B cell (primary cell): ENCODE measurements around the gene CST7. TPM values are rescaled to one million over a fixed set of nuclear protein-coding genes. Genes with fewer than 3 reads are reported as not detected.
"Not testable (repeated sequence)": the region's sequence is repeated elsewhere in the genome, so short reads cannot be mapped to it uniquely, and the experiment has no call there.

ENCODE experiments used
- ATAC-seq: fragments of 200-7000 bp; cut with Tn5 transposase; one replicate; pipeline ENCODE4 v1.10.0; 2021; ENCODE audit warnings: low read depth, mild to moderate bottlenecking, moderate number of reproducible peaks, moderate library complexity
- CTCF ChIA-PET: fragments of 350-600 bp; sonication (Branson Sonifier 250); formaldehyde crosslinking; loops from one replicate; lab custom pipeline; 2021; ENCODE audit warnings: antibody characterized with exemption, inconsistent platforms; lab: Charles Lee
- POLR2A ChIA-PET: fragments of 350-600 bp; sonication (Branson Sonifier 250); formaldehyde crosslinking; loops from one replicate; lab custom pipeline; 2021; ENCODE audit warnings: antibody characterized with exemption; lab: Charles Lee
- DNase-seq: peaks from one replicate; pipeline ENCODE4 v3.0.0; 2013
- H2AFZ ChIP-seq: 2 replicates; pipeline ENCODE4 v1.6.1; 2012; ENCODE audit warnings: mild to moderate bottlenecking, low read depth, low read length; ENCODE audit not compliant: insufficient read depth, poor library complexity, severe bottlenecking
- H3K27ac ChIP-seq, 2 donors: 1 replicate in 1 of 2; 2 replicates in 1 of 2; pipeline ENCODE4 v1.5.1; 2012 to 2013; ENCODE audit warnings: low read length in 2 of 2, mild to moderate bottlenecking in 2 of 2, moderate library complexity in 1 of 2
- H3K27me3 ChIP-seq, 4 experiments: fragments of 200-600 bp in 1 of 4; sonication (generic) in 1 of 4; replicated peaks in 1 of 4; 1 replicate in 2 of 4; 2 replicates in 2 of 4; pipeline versions ENCODE4 v1.6.1 to v1.7.0; 2013 to 2016; ENCODE audit warnings: low read length in 3 of 4, mild to moderate bottlenecking in 2 of 4, mixed read lengths in 1 of 4, moderate library complexity in 1 of 4; ENCODE audit not compliant: insufficient read depth in 4 of 4, control insufficient read depth in 3 of 4; ENCODE audit errors: control extremely low read depth in 1 of 4
- H3K36me3 ChIP-seq, 2 experiments: replicated peaks in 1 of 2; 1 replicate in 1 of 2; 2 replicates in 1 of 2; pipeline versions ENCODE4 v1.6.1 to v1.7.1; 2013; ENCODE audit warnings: low read length in 1 of 2; ENCODE audit not compliant: insufficient read depth in 2 of 2, control insufficient read depth in 1 of 2; ENCODE audit errors: control extremely low read depth in 1 of 2, extremely low read depth in 1 of 2
- H3K4me1 ChIP-seq, 2 donors: fragments of 200-600 bp in 1 of 2; sonication (generic) in 1 of 2; 1 replicate in 1 of 2; 2 replicates in 1 of 2; pipeline versions ENCODE4 v1.5.1 to v1.6.1; 2013 to 2017; ENCODE audit warnings: low read length in 2 of 2; ENCODE audit not compliant: control insufficient read depth in 2 of 2, insufficient read depth in 2 of 2
- H3K4me2 ChIP-seq: replicated peaks from 2 replicates; pipeline ENCODE3; 2012; ENCODE audit warnings: mild to moderate bottlenecking, low read depth, low read length; ENCODE audit not compliant: poor library complexity, severe bottlenecking
- H3K4me3 ChIP-seq, 5 experiments: fragments of 200-600 bp in 1 of 5; sonication (generic) in 1 of 5; 1 replicate in 3 of 5; 2 replicates in 2 of 5; pipeline versions ENCODE4 v1.5.1 to v1.7.0; 2011 to 2016; ENCODE audit warnings: low read length in 4 of 5, mild to moderate bottlenecking in 4 of 5, low read depth in 2 of 5, control low read depth in 1 of 5, moderate library complexity in 1 of 5; ENCODE audit not compliant: insufficient read depth in 1 of 5; ENCODE audit errors: control extremely low read depth in 1 of 5, extremely low read depth in 1 of 5
- H3K79me2 ChIP-seq: fragments of 200-600 bp; sonication (generic); one replicate; pipeline ENCODE4 v1.6.0; 2016; ENCODE audit warnings: low read length; ENCODE audit not compliant: control insufficient read depth, insufficient read depth
- H3K9ac ChIP-seq: fragments of 200-600 bp; sonication (generic); 2 replicates; pipeline ENCODE4 v1.6.1; 2017; ENCODE audit warnings: mild to moderate bottlenecking, low read length, moderate library complexity
- H3K9me3 ChIP-seq, 3 donors: one replicate each; pipeline versions ENCODE4 v1.6.1 to v1.7.1; 2013; ENCODE audit warnings: low read length in 2 of 3; ENCODE audit not compliant: control insufficient read depth in 2 of 3, insufficient read depth in 1 of 3; ENCODE audit errors: control extremely low read depth in 1 of 3
- H4K20me1 ChIP-seq: 2 replicates; pipeline ENCODE4 v1.6.0; 2012; ENCODE audit warnings: mild to moderate bottlenecking, low read length; ENCODE audit not compliant: insufficient read depth, control insufficient read depth, poor library complexity, severe bottlenecking
- H3K27ac Mint-ChIP-seq: one replicate; pipeline ENCODE4 v1.8.0; 2021; ENCODE audit warnings: mixed read lengths
- H3K27me3 Mint-ChIP-seq: one replicate; pipeline ENCODE4 v1.8.0; 2021; ENCODE audit warnings: mixed read lengths
- H3K4me1 Mint-ChIP-seq: one replicate; pipeline ENCODE4 v1.8.0; 2021; ENCODE audit warnings: mixed read lengths
- H3K4me3 Mint-ChIP-seq: one replicate; pipeline ENCODE4 v1.8.0; 2021; ENCODE audit warnings: mixed read lengths
- H3K9me3 Mint-ChIP-seq: one replicate; pipeline ENCODE4 v1.8.0; 2022; ENCODE audit warnings: mixed read lengths; ENCODE audit not compliant: insufficient read depth
- EZH2 ChIP-seq: IDR thresholded peaks from 2 replicates; pipeline ENCODE4 v1.6.1; 2012; ENCODE audit warnings: borderline replicate concordance, low read depth, mild to moderate bottlenecking, moderate library complexity, low read length; ENCODE audit not compliant: insufficient read depth, poor library complexity, severe bottlenecking
- WGBS: methylation state at CpG from one replicate; pipeline ENCODE4 v1.1.5; 2013; ENCODE audit warnings: missing lambda C conversion rate; ENCODE audit not compliant: insufficient coverage; 5-methylcytosine and 5-hydroxymethylcytosine counted together
- intact Hi-C: fragments of 100-400 bp; cut with micrococcal nuclease; formaldehyde crosslinking; loops from one replicate; pipeline ENCODE4 v1.10.0; 2022
- polyA plus RNA-seq: library from polyadenylated mRNA; depleted of rRNA; stranded (reverse); fragments of >200 nt; gene quantifications from 2 replicates; pipeline ENCODE4 v1.2.3, GENCODE V29; 2012
- total RNA-seq, 2 donors: library from RNA; stranded (reverse); fragments of 120-200 nt in 1 of 2; gene quantifications; 1 replicate in 1 of 2; 2 replicates in 1 of 2; pipeline versions ENCODE4 v1.2.3 to v1.2.4, GENCODE V29; 2013 to 2022
- TF ChIP-seq, protein P1 (sequence below): fragments of 200-600 bp; IDR thresholded peaks from one replicate; pipeline ENCODE4 v1.8.0; 2022; ENCODE audit warnings: antibody characterized with exemption, mild to moderate bottlenecking

Gene CST7
- total and polyA plus RNA-seq, 2 donors (not counting 1 experiment from before 2014, with no cell fraction given), result 0.94 to 3.4 TPM

DNA sequence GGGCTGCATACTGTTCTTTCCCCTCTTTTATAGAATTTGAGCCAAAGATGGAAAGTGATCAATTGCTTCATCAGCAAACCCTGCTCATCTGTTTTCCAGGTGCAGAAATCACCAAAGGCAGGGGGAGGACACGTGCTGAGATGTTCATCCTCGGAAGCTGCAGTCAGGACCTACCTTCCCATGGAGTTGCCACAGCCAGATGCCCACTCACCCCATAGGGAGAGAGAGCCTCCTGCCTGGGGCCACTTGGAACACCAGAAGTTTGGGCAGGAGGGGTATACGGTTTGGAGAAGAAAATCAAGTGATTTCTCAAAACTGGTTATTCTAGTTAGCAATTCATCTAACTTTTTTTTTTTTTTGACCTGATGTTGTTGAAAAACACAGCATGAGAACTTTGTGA is 5.3 kb upstream of the CST7 start:
- H3K27ac ChIP-seq, result no peak overlapping the region
- H3K9me3 Mint-ChIP-seq, result peaks cover 26% of the 10 kb centered on the region
- no peak overlapping the region for H3K27ac Mint-ChIP-seq
- DNase-seq (no peak), ATAC-seq (no peak)
- H3K4me3 ChIP-seq, result no peak overlapping the region
- H3K27me3 Mint-ChIP-seq, result peaks cover 22% of the 10 kb centered on the region
- no peak overlapping the region for H3K9ac ChIP-seq
- peaks cover 0 to 12% (median 0%) of the 10 kb centered on the region in 3 donors for H3K9me3 ChIP-seq
- no peaks in the 10 kb centered on the region for H3K4me1 ChIP-seq
- H2AFZ ChIP-seq, result no peak overlapping the region
- ChIA-PET CTCF (no interaction called here), POLR2A (no interaction called here)
- H3K36me3 ChIP-seq, result no peaks in the 10 kb centered on the region
- H3K4me1 Mint-ChIP-seq, result no peaks in the 10 kb centered on the region
- H3K27me3 ChIP-seq, result peaks cover 0 to 2% (median 0%) of the 10 kb centered on the region in 4 experiments
- intact Hi-C loops, result no loop called here
- no peak for TF ChIP-seq EZH2
- TF ChIP-seq, protein P1, sequence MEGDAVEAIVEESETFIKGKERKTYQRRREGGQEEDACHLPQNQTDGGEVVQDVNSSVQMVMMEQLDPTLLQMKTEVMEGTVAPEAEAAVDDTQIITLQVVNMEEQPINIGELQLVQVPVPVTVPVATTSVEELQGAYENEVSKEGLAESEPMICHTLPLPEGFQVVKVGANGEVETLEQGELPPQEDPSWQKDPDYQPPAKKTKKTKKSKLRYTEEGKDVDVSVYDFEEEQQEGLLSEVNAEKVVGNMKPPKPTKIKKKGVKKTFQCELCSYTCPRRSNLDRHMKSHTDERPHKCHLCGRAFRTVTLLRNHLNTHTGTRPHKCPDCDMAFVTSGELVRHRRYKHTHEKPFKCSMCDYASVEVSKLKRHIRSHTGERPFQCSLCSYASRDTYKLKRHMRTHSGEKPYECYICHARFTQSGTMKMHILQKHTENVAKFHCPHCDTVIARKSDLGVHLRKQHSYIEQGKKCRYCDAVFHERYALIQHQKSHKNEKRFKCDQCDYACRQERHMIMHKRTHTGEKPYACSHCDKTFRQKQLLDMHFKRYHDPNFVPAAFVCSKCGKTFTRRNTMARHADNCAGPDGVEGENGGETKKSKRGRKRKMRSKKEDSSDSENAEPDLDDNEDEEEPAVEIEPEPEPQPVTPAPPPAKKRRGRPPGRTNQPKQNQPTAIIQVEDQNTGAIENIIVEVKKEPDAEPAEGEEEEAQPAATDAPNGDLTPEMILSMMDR, result no peak
- no peaks in the 10 kb centered on the region for H4K20me1 ChIP-seq
- no peaks in the 10 kb centered on the region for H3K79me2 ChIP-seq
- no peak overlapping the region for H3K4me2 ChIP-seq
- no peak overlapping the region for H3K4me3 Mint-ChIP-seq
- WGBS, result 83% methylated on average over 1 of the region's 3 CpGs

DNA sequence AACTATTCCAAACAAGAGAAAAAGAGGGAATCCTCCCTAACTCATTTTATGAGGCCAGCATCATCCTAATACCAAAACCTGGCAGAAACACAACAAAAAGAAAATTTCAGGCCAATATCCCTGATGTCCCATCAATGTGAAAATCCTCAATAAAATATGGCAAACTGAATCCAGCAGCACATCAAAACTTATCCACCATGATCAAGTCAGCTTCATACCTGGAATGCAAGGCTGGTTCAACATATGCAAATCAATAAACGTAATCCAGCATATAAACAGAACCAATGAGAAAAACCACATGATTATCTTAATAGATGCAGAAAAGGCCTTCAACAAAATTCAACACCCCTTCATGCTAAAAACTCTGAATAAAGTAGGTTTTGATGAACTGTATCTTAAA is 2.7 kb upstream of the CST7 start:
- H4K20me1 ChIP-seq, H3K4me2 ChIP-seq, H3K9ac ChIP-seq, DNase-seq, POLR2A ChIA-PET, H3K27ac Mint-ChIP-seq, H3K4me3 ChIP-seq, H3K27ac ChIP-seq, intact Hi-C loops, CTCF ChIA-PET, H3K4me3 Mint-ChIP-seq, H3K4me1 ChIP-seq, ATAC-seq, H3K27me3 ChIP-seq, H2AFZ ChIP-seq, H3K36me3 ChIP-seq, H3K4me1 Mint-ChIP-seq, H3K79me2 ChIP-seq: not testable (repeated sequence)
- no CpG with 5 or more reads among the region's 1 CpG for WGBS
- H3K9me3 ChIP-seq, result peaks cover 0 to 18% (median 0%) of the 10 kb centered on the region in 3 donors
- Mint-ChIP-seq H3K27me3 (peaks cover 28% of the 10 kb centered on the region), H3K9me3 (peaks cover 26% of the 10 kb centered on the region)

DNA sequence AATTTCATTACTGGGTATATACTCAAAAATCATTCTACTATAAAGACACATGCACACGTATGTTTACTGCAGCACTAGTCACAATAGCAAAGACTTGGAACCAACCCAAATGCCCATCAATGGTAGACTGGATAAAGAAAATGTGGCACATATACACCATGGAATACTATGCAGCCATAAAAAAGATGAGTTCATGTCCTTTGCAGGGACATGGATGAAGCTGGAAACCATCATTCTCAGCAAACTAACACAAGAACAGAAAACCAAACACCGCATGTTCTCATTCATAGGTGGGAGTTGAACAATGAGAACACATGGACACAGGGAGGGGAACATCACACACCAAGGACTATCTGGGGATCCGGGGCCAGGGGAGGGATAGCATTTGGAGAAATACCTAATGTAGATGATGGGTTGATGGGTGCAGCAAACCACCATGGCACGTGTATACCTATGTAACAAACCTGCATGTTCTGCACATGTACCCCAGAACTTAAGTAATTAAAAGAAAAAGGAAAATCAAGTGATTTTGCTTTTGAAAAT is 602 bp upstream of the CST7 start:
- intact Hi-C loops, ATAC-seq, H3K27ac Mint-ChIP-seq, H3K4me2 ChIP-seq, H3K4me3 Mint-ChIP-seq, H3K4me1 ChIP-seq, H3K36me3 ChIP-seq, H3K27ac ChIP-seq, H3K4me3 ChIP-seq, H3K9me3 ChIP-seq, H4K20me1 ChIP-seq, H3K9ac ChIP-seq, POLR2A ChIA-PET, H2AFZ ChIP-seq, H3K4me1 Mint-ChIP-seq, DNase-seq, H3K79me2 ChIP-seq, CTCF ChIA-PET, H3K27me3 ChIP-seq: not testable (repeated sequence)
- H3K27me3 Mint-ChIP-seq, result peaks cover 28% of the 10 kb centered on the region
- WGBS, result no CpG with 5 or more reads among the region's 4 CpGs
- H3K9me3 Mint-ChIP-seq, result peaks cover 22% of the 10 kb centered on the region
